H9 (cell line): ENCODE results near the gene KRTAP9-2. TPM values are rescaled to one million over a fixed set of nuclear protein-coding genes. Genes with fewer than 3 reads are reported as not detected.

Source experiments
- DNase-seq: peaks from one replicate; pipeline ENCODE4 v3.0.0-alpha.2; 2017
- H2AFZ ChIP-seq: one replicate; pipeline ENCODE4 v1.6.1; 2013; ENCODE audit warnings: mild to moderate bottlenecking, low read length, control low read depth, moderate library complexity
- H2AK5ac ChIP-seq: 2 replicates; pipeline ENCODE4 v1.6.1; 2013; ENCODE audit warnings: low read length, control low read depth, mixed read lengths; ENCODE audit not compliant: insufficient read length
- H2BK120ac ChIP-seq: one replicate; pipeline ENCODE4 v1.6.1; 2013; ENCODE audit warnings: low read depth, mild to moderate bottlenecking, low read length, control low read depth, inconsistent platforms; ENCODE audit not compliant: poor library complexity, severe bottlenecking
- H2BK12ac ChIP-seq: 2 replicates; pipeline ENCODE4 v1.6.1; 2013; ENCODE audit warnings: low read length, control low read depth, mixed read lengths, low read depth; ENCODE audit not compliant: insufficient read length
- H2BK15ac ChIP-seq: 2 replicates; pipeline ENCODE4 v1.6.1; 2013; ENCODE audit warnings: low read depth, low read length, control low read depth
- H2BK20ac ChIP-seq: one replicate; pipeline ENCODE4 v1.6.1; 2013; ENCODE audit warnings: low read depth, mild to moderate bottlenecking, low read length, control low read depth, inconsistent platforms; ENCODE audit not compliant: poor library complexity, severe bottlenecking
- H2BK5ac ChIP-seq: 2 replicates; pipeline ENCODE4 v1.6.1; 2013; ENCODE audit warnings: low read length, control low read depth, mixed read lengths; ENCODE audit not compliant: insufficient read length
- H3K14ac ChIP-seq: 2 replicates; pipeline ENCODE4 v1.6.1; 2013; ENCODE audit warnings: low read length, control low read depth; ENCODE audit not compliant: insufficient read depth
- H3K18ac ChIP-seq: 2 replicates; pipeline ENCODE4 v1.6.1; 2013; ENCODE audit warnings: low read depth, mild to moderate bottlenecking, mixed read lengths, low read length, control low read depth; ENCODE audit not compliant: insufficient read length
- H3K23ac ChIP-seq: 2 replicates; pipeline ENCODE4 v1.6.1; 2013; ENCODE audit warnings: low read length, control low read depth, mixed read lengths, low read depth; ENCODE audit not compliant: insufficient read length
- H3K23me2 ChIP-seq: 2 replicates; pipeline ENCODE4 v1.6.1; 2013; ENCODE audit warnings: low read depth, mild to moderate bottlenecking, mixed read lengths, low read length, control low read depth; ENCODE audit not compliant: insufficient read length, poor library complexity, severe bottlenecking
- H3K27ac ChIP-seq: 2 replicates; pipeline ENCODE4 v1.5.1; 2013; ENCODE audit warnings: low read length, control low read depth, mixed read lengths, low read depth; ENCODE audit not compliant: insufficient read length
- H3K27me3 ChIP-seq: 2 replicates; pipeline ENCODE4 v1.6.1; 2013; ENCODE audit warnings: low read length, control low read depth, inconsistent platforms; ENCODE audit not compliant: insufficient read depth
- H3K4ac ChIP-seq: 2 replicates; pipeline ENCODE4 v1.6.1; 2013; ENCODE audit warnings: low read depth, mild to moderate bottlenecking, control low read depth, inconsistent platforms, low read length, moderate library complexity
- H3K4me1 ChIP-seq: 2 replicates; pipeline ENCODE4 v1.6.1; 2013; ENCODE audit warnings: low read length, control low read depth, inconsistent platforms; ENCODE audit not compliant: insufficient read depth
- H3K4me2 ChIP-seq: 2 replicates; pipeline ENCODE4 v1.6.1; 2013; ENCODE audit warnings: low read length, control low read depth, mixed read lengths; ENCODE audit not compliant: insufficient read length, insufficient read depth
- H3K56ac ChIP-seq: 2 replicates; pipeline ENCODE4 v1.6.1; 2013; ENCODE audit warnings: low read depth, mild to moderate bottlenecking, mixed read lengths, low read length, control low read depth; ENCODE audit not compliant: insufficient read length
- H3K79me1 ChIP-seq: 2 replicates; pipeline ENCODE4 v1.6.1; 2013; ENCODE audit warnings: low read depth, mild to moderate bottlenecking, moderate library complexity, low read length, control low read depth, inconsistent platforms; ENCODE audit not compliant: insufficient read depth, poor library complexity, severe bottlenecking
- H3K79me2 ChIP-seq: 2 replicates; pipeline ENCODE4 v1.6.1; 2013; ENCODE audit warnings: low read length, control low read depth, inconsistent platforms; ENCODE audit not compliant: insufficient read depth
- H3K9ac ChIP-seq: 2 replicates; pipeline ENCODE4 v1.6.1; 2013; ENCODE audit warnings: low read length, control low read depth, mixed read lengths; ENCODE audit not compliant: insufficient read length; ENCODE audit errors: extremely low read depth
- H3K9me3 ChIP-seq: one replicate; pipeline ENCODE4 v1.6.1; 2013; ENCODE audit warnings: low read depth, low read length, inconsistent platforms; ENCODE audit not compliant: control insufficient read depth
- H3T11ph ChIP-seq: one replicate; pipeline ENCODE4 v1.6.1; 2013; ENCODE audit warnings: mild to moderate bottlenecking, low read length, control low read depth, inconsistent platforms
- H4K20me1 ChIP-seq: one replicate; pipeline ENCODE4 v1.6.1; 2013; ENCODE audit not compliant: control insufficient read depth, insufficient read length, insufficient read depth
- H4K5ac ChIP-seq: 2 replicates; pipeline ENCODE4 v1.6.1; 2013; ENCODE audit warnings: low read depth, mild to moderate bottlenecking, mixed read lengths, low read length, control low read depth; ENCODE audit not compliant: insufficient read length
- H4K8ac ChIP-seq: replicated peaks from 2 replicates; pipeline ENCODE4 v1.6.1; 2013; ENCODE audit warnings: low read length, control low read depth, mixed read lengths, low read depth; ENCODE audit not compliant: insufficient read length
- H4K91ac ChIP-seq: 2 replicates; pipeline ENCODE4 v1.6.1; 2013; ENCODE audit warnings: low read depth, mild to moderate bottlenecking, moderate library complexity, mixed read lengths, low read length, control low read depth; ENCODE audit not compliant: insufficient read length
- H3K27ac Mint-ChIP-seq, 3 experiments: 2 replicates in 2 of 3; 3 replicates in 1 of 3; pipeline ENCODE4 v1.8.0; 2020 to 2021; ENCODE audit warnings: mixed read lengths in 3 of 3, mild to moderate bottlenecking in 1 of 3, moderate library complexity in 1 of 3
- H3K27me3 Mint-ChIP-seq: 2 replicates; pipeline ENCODE4 v1.8.0; 2021; ENCODE audit warnings: low read depth, mild to moderate bottlenecking, moderate library complexity, mixed read lengths
- H3K36me3 Mint-ChIP-seq, 3 experiments: 2 replicates in 2 of 3; 3 replicates in 1 of 3; pipeline ENCODE4 v1.8.0; 2020 to 2021; ENCODE audit warnings: low read depth in 3 of 3, mixed read lengths in 3 of 3; ENCODE audit not compliant: insufficient read depth in 1 of 3
- H3K4me1 Mint-ChIP-seq, 2 experiments: 2 replicates each; pipeline ENCODE4 v1.8.0; 2020; ENCODE audit warnings: mixed read lengths in 2 of 2
- H3K4me3 Mint-ChIP-seq, 2 experiments: 2 replicates in 1 of 2; 3 replicates in 1 of 2; pipeline ENCODE4 v1.8.0; 2020 to 2021; ENCODE audit warnings: mild to moderate bottlenecking in 2 of 2, mixed read lengths in 2 of 2, moderate library complexity in 1 of 2
- H3K9me3 Mint-ChIP-seq, 2 experiments: 2 replicates in 1 of 2; 3 replicates in 1 of 2; pipeline ENCODE4 v1.8.0; 2020; ENCODE audit warnings: mild to moderate bottlenecking in 2 of 2, mixed read lengths in 2 of 2, moderate library complexity in 1 of 2
- WGBS: extraction: QIAGEN DNeasy Blood & Tissue Kit; methylation state at CpG from one replicate; pipeline ENCODE4 v1.1.7; 2013; ENCODE audit warnings: missing lambda C conversion rate, low lambda C conversion rate, mixed read lengths; ENCODE audit not compliant: insufficient read length; ENCODE audit errors: extremely low coverage; 5-methylcytosine and 5-hydroxymethylcytosine counted together
- total RNA-seq: library from RNA; stranded (reverse); gene quantifications from 2 replicates; pipeline ENCODE4 v1.2.1, GENCODE V29; 2021
- TF ChIP-seq, protein P1 (sequence below): fragments of 200-600 bp; sonication (generic); conservative IDR thresholded peaks from 3 replicates; pipeline ENCODE4 v1.8.0; 2021; ENCODE audit warnings: antibody characterized with exemption, mild to moderate bottlenecking

The KRTAP9-2 gene
- total RNA-seq, 1 experiment from 2014 or later: not detected

DNA sequence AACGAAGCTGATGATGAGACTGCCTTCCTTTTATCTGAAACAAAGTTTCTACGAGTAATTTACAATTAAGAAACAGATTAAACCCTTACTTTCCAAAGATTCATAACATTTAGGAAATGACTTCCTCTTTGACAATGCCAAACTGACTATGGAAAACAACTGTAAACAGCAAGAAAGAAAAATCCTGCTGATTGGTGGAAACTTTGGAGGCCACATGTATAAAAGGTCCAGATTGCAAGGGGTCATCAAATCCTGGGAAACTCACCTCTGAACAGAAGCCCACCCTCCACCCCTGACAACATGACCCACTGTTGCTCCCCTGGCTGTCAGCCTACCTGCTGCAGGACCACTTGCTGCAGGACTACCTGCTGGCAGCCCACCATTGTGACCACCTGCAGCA, 38.6 kb downstream of the KRTAP9-2 start, which contains the start of gene KRTAP9-6:
Gene KRTAP9-6 (plus strand): TSS at position 301 of the 400 bp plus-strand sequence. CDS start 0 bp downstream, at position 301.
- Histone ChIP-seq H2AFZ (no peak within 1 kb of the TSS), H3K14ac (no peak within 1 kb of the TSS), H2AK5ac (no peak within 1 kb of the TSS), H2BK5ac (no peak within 1 kb of the TSS), H3K9ac (no peak within 1 kb of the TSS), H4K91ac (no peak within 1 kb of the TSS), H3K9me3 (no peaks in the 10 kb centered on the region), H3T11ph (no peak within 1 kb of the TSS), H3K23me2 (no peaks in the 10 kb centered on the region), H3K23ac (no peak within 1 kb of the TSS), H3K27ac (no peak within 1 kb of the TSS), H2BK20ac (no peak within 1 kb of the TSS), H4K5ac (no peak within 1 kb of the TSS), H2BK15ac (no peak within 1 kb of the TSS), H4K8ac (no peak within 1 kb of the TSS), H3K4ac (no peak within 1 kb of the TSS), H4K20me1 (no peaks in the 10 kb centered on the region), H3K4me1 (no peaks in the 10 kb centered on the region), H3K79me2 (no peaks in the 10 kb centered on the region), H3K79me1 (no peaks in the 10 kb centered on the region), H3K18ac (no peak within 1 kb of the TSS), H2BK12ac (no peak within 1 kb of the TSS), H3K56ac (no peak within 1 kb of the TSS), H3K4me2 (no peak within 1 kb of the TSS), H2BK120ac (no peak within 1 kb of the TSS), H3K27me3 (no peaks in the 10 kb centered on the region)
- H3K36me3 Mint-ChIP-seq: no peaks in the 10 kb centered on the region
- TF ChIP-seq, protein P1, sequence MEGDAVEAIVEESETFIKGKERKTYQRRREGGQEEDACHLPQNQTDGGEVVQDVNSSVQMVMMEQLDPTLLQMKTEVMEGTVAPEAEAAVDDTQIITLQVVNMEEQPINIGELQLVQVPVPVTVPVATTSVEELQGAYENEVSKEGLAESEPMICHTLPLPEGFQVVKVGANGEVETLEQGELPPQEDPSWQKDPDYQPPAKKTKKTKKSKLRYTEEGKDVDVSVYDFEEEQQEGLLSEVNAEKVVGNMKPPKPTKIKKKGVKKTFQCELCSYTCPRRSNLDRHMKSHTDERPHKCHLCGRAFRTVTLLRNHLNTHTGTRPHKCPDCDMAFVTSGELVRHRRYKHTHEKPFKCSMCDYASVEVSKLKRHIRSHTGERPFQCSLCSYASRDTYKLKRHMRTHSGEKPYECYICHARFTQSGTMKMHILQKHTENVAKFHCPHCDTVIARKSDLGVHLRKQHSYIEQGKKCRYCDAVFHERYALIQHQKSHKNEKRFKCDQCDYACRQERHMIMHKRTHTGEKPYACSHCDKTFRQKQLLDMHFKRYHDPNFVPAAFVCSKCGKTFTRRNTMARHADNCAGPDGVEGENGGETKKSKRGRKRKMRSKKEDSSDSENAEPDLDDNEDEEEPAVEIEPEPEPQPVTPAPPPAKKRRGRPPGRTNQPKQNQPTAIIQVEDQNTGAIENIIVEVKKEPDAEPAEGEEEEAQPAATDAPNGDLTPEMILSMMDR: no peak
- no peak within 1 kb of the TSS for H3K27ac Mint-ChIP-seq
- no peaks in the 10 kb centered on the region; a peak in 1 of 4 replicates for H3K4me1 Mint-ChIP-seq
- DNase-seq: no peak
- no peak within 1 kb of the TSS for H3K4me3 Mint-ChIP-seq
- peaks cover 8% of the 10 kb centered on the region for H3K27me3 Mint-ChIP-seq
- no CpG with 5 or more reads among the region's 2 CpGs for WGBS
- H3K9me3 Mint-ChIP-seq: no peaks in the 10 kb centered on the region
